Measurements from ENCODE around the gene HS6ST2.

- no peak for TF ChIP-seq CTCF (IDR thresholded peaks at IDR 0.05; ENCODE audit: borderline replicate concordance, extremely low read depth, low read length, poor library complexity, severe bottlenecking)
- TF ChIP-seq EZH2 (IDR thresholded peaks at IDR 0.05; ENCODE audit: borderline replicate concordance, low read depth, low read length, severe bottlenecking), result no peak
These were observed 34.0 kb downstream of the HS6ST2 start for GRCh38 chrX:132924426-132924825.
